WTC11 (cell line): Measurements from ENCODE around the gene DSC2. TPM values are rescaled to one million over a fixed set of nuclear protein-coding genes. Genes with fewer than 3 reads are reported as not detected.

Experiments
- ATAC-seq: fragments of 200-7000 bp; cut with Tn5 transposase; 2 replicates; pipeline ENCODE4 v1.10.0; 2021; ENCODE audit warnings: mild to moderate bottlenecking, moderate library complexity
- CTCF ChIA-PET: fragments of 300-600 bp; sonication (Branson Sonifier 250); formaldehyde crosslinking; loops from one replicate; lab custom pipeline; 2021; ENCODE audit warnings: antibody characterized with exemption; lab: Charles Lee
- POLR2A ChIA-PET: fragments of 350-600 bp; sonication (Branson Sonifier 250); formaldehyde crosslinking; loops from one replicate; lab custom pipeline; 2021; ENCODE audit warnings: antibody characterized with exemption; lab: Charles Lee
- DNase-seq: peaks from one replicate; pipeline ENCODE4 v3.0.0; 2021; ENCODE audit warnings: low spot score
- H3K27ac Mint-ChIP-seq: 2 replicates; pipeline ENCODE4 v1.8.0; 2021; ENCODE audit warnings: mixed read lengths
- H3K27me3 Mint-ChIP-seq: 2 replicates; pipeline ENCODE4 v1.8.0; 2021; ENCODE audit warnings: low read depth, mild to moderate bottlenecking, moderate library complexity, mixed read lengths
- H3K36me3 Mint-ChIP-seq: 2 replicates; pipeline ENCODE4 v1.8.0; 2021; ENCODE audit warnings: mixed read lengths
- H3K4me1 Mint-ChIP-seq: 2 replicates; pipeline ENCODE4 v1.8.0; 2022; ENCODE audit warnings: mixed read lengths
- H3K4me3 Mint-ChIP-seq: 2 replicates; pipeline ENCODE4 v1.8.0; 2021; ENCODE audit warnings: mild to moderate bottlenecking, moderate library complexity, mixed read lengths
- H3K9me3 Mint-ChIP-seq: 2 replicates; pipeline ENCODE4 v1.8.0; 2021; ENCODE audit warnings: mixed read lengths
- CREB1 ChIP-seq: sonication (generic); formaldehyde crosslinking; IDR thresholded peaks from 2 replicates; pipeline ENCODE4 v1.8.0; 2023; ENCODE audit warnings: mild to moderate bottlenecking, missing genetic modification reagents
- E2F1 ChIP-seq: sonication (generic); formaldehyde crosslinking; IDR thresholded peaks from 2 replicates; pipeline ENCODE4 v1.8.0; 2022; ENCODE audit warnings: mild to moderate bottlenecking, missing genetic modification reagents
- E2F5 ChIP-seq: sonication (generic); formaldehyde crosslinking; IDR thresholded peaks from 2 replicates; pipeline ENCODE4 v1.8.1; 2022; ENCODE audit warnings: mild to moderate bottlenecking, moderate library complexity, missing genetic modification reagents
- FOXP4 ChIP-seq: sonication (generic); formaldehyde crosslinking; IDR thresholded peaks from 2 replicates; pipeline ENCODE4 v1.8.0; 2022; ENCODE audit warnings: mild to moderate bottlenecking, missing genetic modification reagents
- HMGXB4 ChIP-seq: sonication (generic); formaldehyde crosslinking; IDR thresholded peaks from 2 replicates; pipeline ENCODE4 v1.8.1; 2023; ENCODE audit warnings: mild to moderate bottlenecking, moderate library complexity, missing genetic modification reagents
- IRF2 ChIP-seq: sonication (generic); formaldehyde crosslinking; IDR thresholded peaks from 2 replicates; pipeline ENCODE4 v1.8.0; 2022; ENCODE audit warnings: low read depth, missing genetic modification reagents, borderline replicate concordance
- PRDM15 ChIP-seq: sonication (generic); formaldehyde crosslinking; IDR thresholded peaks from 2 replicates; pipeline ENCODE4 v1.8.0; 2022; ENCODE audit warnings: missing genetic modification reagents
- SP1 ChIP-seq: sonication (generic); formaldehyde crosslinking; conservative IDR thresholded peaks from 2 replicates; pipeline ENCODE4 v1.8.1; 2022; ENCODE audit warnings: missing genetic modification reagents
- ZNF263 ChIP-seq: sonication (generic); formaldehyde crosslinking; IDR thresholded peaks from 2 replicates; pipeline ENCODE4 v1.8.1; 2022; ENCODE audit warnings: low read depth, mild to moderate bottlenecking, moderate library complexity, missing genetic modification reagents
- ZNF281 ChIP-seq: sonication (generic); formaldehyde crosslinking; IDR thresholded peaks from 2 replicates; pipeline ENCODE4 v1.8.0; 2023; ENCODE audit warnings: mild to moderate bottlenecking, missing genetic modification reagents
- ZNF317 ChIP-seq: sonication (generic); formaldehyde crosslinking; IDR thresholded peaks from 2 replicates; pipeline ENCODE4 v1.8.1; 2023; ENCODE audit warnings: low read depth, mild to moderate bottlenecking, moderate library complexity, missing genetic modification reagents, borderline replicate concordance
- ZNF396 ChIP-seq: fragments of 250-450 bp; sonication (Bioruptor Pico); IDR thresholded peaks from 2 replicates; pipeline ENCODE4 v1.8.0; 2021; ENCODE audit warnings: mild to moderate bottlenecking, moderate library complexity, borderline replicate concordance
- ZNF423 ChIP-seq: fragments of 250-450 bp; sonication (Bioruptor Pico); IDR thresholded peaks from 2 replicates; pipeline ENCODE4 v2.1.2; 2022; ENCODE audit warnings: mild to moderate bottlenecking, moderate library complexity
- total RNA-seq: library from RNA; stranded (reverse); gene quantifications from 3 replicates; pipeline ENCODE4 v1.2.3, GENCODE V29; 2021

DSC2 gene
- total RNA-seq, 1 experiment from 2014 or later, result 29.8 TPM

- Mint-ChIP-seq H3K36me3 (no peaks in the 10 kb centered on the region), H3K27ac (peak overlapping the region; percentile 33; the same call in 1 of the 2 replicates), H3K4me1 (peaks cover 34% of the 10 kb centered on the region), H3K4me3 (peak overlapping the region; percentile 89), H3K9me3 (no peaks in the 10 kb centered on the region)
- CTCF ChIA-PET, result interaction anchor here (1.4 kb wide), 1 partner anchor 383 kb away, joined by 3 read pairs; no protein-coding TSS in a partner anchor
- ATAC-seq, result peak; percentile 23
- no peak for TF ChIP-seq CREB1 (CRISPR knock-in tag)
- TF ChIP-seq HMGXB4 (CRISPR knock-in tag), result 0 out of 2 replicates have a peak, but pooled peaks have one; percentile 9
- TF ChIP-seq, all 79 proteins: peak for 1
- DNase-seq, result no peak
- peaks cover 74% of the 10 kb centered on the region for H3K27me3 Mint-ChIP-seq
- POLR2A ChIA-PET, result interaction anchor here (0.6 to 1.1 kb wide), 3 partner anchors 18 to 458 kb away, joined by 3 to 6 read pairs (median 3); no protein-coding TSS in a partner anchor
These were observed 60.2 kb downstream of the DSC2 start for GRCh38 chr18:31042084-31042405.

GRCh38 chr18:31041271-31042083 is 60.7 kb downstream of the DSC2 start:
- peak; percentile 37 for ATAC-seq
- POLR2A ChIA-PET, result interaction anchor here (1.1 to 1.2 kb wide), 3 partner anchors 18 to 459 kb away, joined by 3 to 4 read pairs (median 3); no protein-coding TSS in a partner anchor
- H3K27ac Mint-ChIP-seq, result no peak overlapping the region
- CTCF ChIA-PET, result interaction anchor here (1.4 kb wide), 1 partner anchor 383 kb away, joined by 3 read pairs; no protein-coding TSS in a partner anchor
- peaks cover 34% of the 10 kb centered on the region for H3K4me1 Mint-ChIP-seq
- no peaks in the 10 kb centered on the region for H3K36me3 Mint-ChIP-seq
- peak overlapping the region; percentile 89 for H3K4me3 Mint-ChIP-seq
- TF ChIP-seq ZNF263 (CRISPR knock-in tag) (peak; percentile 38; the same call in 1 of the 2 replicates), ZNF317 (no peak), E2F1 (CRISPR knock-in tag) (no peak), ZNF396 (CRISPR knock-in tag) (no peak), ZNF281 (no peak), FOXP4 (CRISPR knock-in tag) (no peak)
- H3K9me3 Mint-ChIP-seq, result no peaks in the 10 kb centered on the region
- peaks cover 71% of the 10 kb centered on the region for H3K27me3 Mint-ChIP-seq
- DNase-seq, result peak; percentile 37

- POLR2A ChIA-PET, result interaction anchor here (1.2 kb wide), 1 partner anchor 59 kb away, joined by 4 read pairs; no protein-coding TSS in a partner anchor
- H3K27me3 Mint-ChIP-seq, result peaks cover 67% of the 10 kb centered on the region
- no peaks in the 10 kb centered on the region for H3K9me3 Mint-ChIP-seq
- peak overlapping the region; percentile 89 for H3K4me3 Mint-ChIP-seq
- CTCF ChIA-PET, result interaction anchor here (1.4 kb wide), 1 partner anchor 384 kb away, joined by 3 read pairs; no protein-coding TSS in a partner anchor
- H3K36me3 Mint-ChIP-seq, result no peaks in the 10 kb centered on the region
- DNase-seq, result peak; percentile 28
- 0 out of 2 replicates have a peak, but pooled peaks have one; percentile 7 for ATAC-seq
- H3K27ac Mint-ChIP-seq, result no peak overlapping the region
- TF ChIP-seq SP1 (CRISPR knock-in tag) (no peak), PRDM15 (CRISPR knock-in tag) (no peak), E2F5 (no peak), ZNF423 (no peak), IRF2 (CRISPR knock-in tag) (no peak)
- peaks cover 34% of the 10 kb centered on the region for H3K4me1 Mint-ChIP-seq
These were observed 61.4 kb downstream of the DSC2 start for GRCh38 chr18:31040686-31041270.
